DMS53 treated with DMSO at 0.1 percent for 48 hours (cell line): ENCODE measurements around the gene FAM186B.

ENCODE experiments used
- DNase-seq: peaks from one replicate; lab custom pipeline; 2025; ENCODE audit not compliant: unreplicated experiment; lab: John Stamatoyannopoulos, UW

FAM186B gene

DNA sequence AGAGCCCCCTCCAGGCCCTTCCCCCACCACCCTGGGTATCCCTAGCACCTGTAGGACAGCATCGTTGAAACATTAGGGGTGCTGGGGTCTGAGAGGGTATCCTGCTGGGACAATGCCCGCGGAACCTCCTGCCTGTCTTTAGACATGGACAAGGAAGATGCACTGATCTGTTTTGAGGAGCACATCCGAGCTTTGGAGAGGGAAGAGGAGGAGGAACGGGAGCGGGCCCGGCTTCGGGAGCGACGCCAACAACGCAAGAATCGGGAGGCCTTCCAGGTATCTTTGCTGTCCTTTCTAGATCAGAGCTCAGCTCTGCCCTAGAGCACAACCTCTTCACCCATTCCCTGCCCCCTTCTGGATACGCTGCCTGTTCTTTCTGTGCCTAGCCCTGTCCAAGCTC lies 31.1 kb upstream of the FAM186B start:
- DNase-seq: no peak

DNA sequence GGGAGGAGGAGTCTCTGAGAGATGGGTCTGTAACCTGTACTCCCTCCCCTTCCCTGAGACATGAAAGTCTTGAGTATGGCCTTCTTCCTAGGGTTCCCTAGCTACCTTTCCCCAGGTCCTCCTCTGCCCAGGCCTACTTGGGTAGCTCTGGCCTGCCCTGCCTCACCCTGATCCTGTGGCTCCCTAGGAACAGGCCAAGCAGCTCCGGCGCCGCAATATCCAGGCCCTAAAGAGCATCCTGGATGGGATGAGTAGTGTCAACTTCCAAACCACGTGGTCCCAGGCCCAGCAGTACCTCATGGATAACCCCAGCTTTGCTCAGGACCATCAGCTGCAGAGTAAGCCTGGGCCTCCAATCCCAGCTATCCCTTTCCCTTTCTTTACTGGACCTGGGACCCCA lies 30.2 kb upstream of the FAM186B start:
- no peak for DNase-seq

- no peak for DNase-seq
Measured at GRCh38 chr12:49635036-49635435, 29.6 kb upstream of the FAM186B start.

DNA sequence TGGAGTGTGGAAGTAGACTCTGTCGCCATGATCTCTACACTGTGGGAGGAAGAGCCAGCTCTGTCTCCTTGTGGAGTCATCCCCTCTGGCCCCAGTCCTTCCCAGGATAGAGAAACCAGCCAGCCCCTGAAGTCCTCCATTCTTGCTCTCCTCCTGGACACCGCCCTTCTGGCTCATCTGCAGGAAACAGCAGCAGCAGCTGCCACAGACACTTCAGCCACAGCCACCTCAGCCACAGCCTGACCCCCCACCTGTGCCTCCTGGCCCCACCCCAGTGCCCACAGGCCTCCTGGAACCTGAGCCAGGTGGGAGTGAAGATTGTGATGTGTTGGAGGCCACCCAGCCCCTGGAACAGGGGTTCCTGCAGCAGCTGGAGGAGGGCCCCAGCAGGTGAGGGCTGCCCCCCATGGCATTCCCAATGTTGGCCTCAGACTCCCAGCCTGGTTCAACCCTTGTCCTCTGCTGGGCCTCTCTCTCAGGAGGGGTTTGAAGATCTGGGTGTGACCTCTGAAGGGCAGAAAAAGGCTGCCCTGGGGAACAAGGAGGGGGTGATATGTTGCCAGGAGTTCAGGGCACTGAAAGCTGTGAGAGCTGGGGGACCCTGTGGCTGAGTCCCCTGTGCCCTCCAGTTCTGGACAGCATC lies 28.4 kb upstream of the FAM186B start:
- DNase-seq: no peak

DNA sequence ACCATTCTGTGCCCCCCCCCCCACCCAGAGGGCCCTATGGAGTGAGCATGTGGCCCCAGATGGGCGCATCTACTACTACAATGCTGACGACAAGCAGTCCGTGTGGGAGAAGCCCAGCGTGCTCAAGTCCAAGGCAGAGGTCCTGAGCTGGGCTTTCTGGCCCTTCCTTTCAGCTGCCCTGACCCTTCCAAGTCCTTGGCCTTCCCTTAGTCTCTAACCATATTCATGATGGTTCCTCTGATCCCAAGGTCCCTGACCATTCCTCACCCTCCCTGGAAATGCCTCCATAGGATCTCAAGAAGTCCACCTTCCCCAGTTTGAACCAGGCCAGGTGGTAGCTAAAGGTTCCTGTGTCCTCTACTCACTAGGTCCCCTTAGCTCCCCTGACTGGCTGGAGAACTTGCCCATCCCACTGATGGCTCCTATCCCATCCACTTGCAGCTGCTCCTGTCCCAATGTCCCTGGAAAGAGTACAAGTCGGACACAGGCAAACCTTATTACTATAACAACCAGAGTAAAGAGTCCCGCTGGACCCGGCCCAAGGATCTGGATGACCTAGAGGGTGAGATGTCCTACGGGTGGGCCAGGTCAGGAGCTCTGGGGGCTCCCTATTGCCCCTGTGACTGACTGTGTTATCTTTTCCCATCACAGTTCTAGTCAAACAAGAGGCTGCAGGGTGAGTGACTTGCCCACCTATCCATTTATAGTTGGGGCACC lies 27.7 kb upstream of the FAM186B start:
- no peak for DNase-seq

GRCh38 chr12:49632401-49632800 lies 27.0 kb upstream of the FAM186B start:
- DNase-seq: no peak

DNA sequence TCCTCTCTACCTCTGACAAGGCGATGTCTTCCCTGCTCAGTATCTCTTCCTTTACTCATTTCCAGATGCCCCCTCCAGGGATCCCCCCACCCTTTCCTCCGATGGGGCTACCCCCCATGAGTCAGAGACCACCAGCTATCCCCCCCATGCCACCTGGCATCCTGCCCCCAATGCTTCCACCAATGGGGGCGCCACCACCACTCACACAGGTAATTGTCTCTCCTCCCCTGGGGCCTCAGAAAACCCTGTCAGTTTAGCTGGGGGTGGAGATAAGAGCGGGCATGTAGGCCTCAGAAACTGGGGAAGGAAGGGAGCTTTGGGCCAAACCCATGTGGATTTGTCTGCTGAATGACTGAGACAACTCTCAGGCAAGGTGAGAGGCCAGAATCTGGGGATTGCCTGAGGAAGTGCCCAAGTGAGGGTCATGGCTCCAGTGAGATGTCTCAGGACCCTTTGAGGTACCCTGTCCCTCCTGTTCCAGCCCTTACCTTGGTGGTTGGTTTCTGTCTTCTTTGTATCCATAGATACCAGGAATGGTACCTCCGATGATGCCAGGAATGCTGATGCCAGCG lies 26.0 kb upstream of the FAM186B start:
- no peak for DNase-seq

DNA sequence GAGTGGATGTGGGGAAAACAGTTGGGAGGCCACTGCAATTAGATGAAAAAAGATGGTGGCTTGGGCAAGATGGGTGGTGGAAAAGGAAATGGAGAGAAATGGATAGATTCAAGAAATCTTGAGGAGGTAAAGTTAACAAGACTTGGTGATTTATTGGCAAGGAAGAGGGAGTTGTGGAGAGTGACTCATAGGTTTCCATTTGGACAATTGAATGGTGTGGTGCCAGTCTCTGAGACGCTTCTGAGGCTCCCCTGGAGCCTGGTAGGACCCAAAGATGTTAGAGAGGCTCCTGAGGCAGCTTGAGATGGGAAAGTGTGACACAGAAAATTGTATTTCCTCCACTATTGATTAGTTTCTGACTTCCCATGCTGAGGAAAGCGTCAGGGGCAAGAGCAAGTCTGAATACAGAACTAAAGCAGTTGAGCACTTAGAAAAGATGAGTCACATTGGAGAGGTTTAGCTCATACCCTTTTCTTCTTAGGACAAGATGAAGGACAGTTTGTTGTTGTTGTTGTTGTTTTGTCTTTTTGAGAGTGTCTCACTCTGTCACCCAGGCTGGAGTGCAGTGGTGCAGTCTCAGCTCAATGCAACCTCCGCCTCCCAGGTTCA lies 22.4 kb upstream of the FAM186B start:
- DNase-seq: no peak

GRCh38 chr12:49626836-49627235 lies 21.4 kb upstream of the FAM186B start:
- no peak for DNase-seq

DNA sequence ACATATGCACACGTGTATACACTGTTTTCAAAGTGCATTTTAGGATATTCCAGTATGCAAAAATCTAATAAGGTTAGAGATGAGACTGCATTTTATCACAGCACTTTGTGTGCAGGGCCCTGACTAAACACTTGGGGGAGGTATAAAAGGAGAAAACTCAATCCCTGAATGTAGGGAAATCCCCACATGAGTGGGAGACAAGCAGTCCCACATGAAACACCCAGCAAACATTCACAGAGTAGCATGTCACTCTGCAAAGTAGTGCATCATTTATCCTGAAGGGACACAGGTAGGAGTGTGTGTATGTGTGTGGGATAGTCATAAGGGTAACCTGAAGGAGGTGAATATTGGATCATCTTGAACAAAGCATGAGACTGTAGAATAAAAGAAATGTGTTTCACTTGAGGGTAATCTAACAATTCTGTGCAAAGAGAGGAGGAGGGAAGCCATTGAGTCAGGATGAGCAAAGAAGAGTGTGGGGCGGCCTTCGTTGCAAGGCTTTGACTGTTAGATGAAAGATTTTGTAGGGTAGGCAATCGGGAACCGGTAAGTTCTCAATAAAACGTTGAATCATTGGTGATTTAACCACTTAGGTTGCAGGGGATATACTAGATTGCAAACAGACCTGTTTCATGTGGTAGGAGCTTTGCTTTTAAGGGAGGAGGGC lies 20.9 kb upstream of the FAM186B start:
- no peak for DNase-seq

DNA sequence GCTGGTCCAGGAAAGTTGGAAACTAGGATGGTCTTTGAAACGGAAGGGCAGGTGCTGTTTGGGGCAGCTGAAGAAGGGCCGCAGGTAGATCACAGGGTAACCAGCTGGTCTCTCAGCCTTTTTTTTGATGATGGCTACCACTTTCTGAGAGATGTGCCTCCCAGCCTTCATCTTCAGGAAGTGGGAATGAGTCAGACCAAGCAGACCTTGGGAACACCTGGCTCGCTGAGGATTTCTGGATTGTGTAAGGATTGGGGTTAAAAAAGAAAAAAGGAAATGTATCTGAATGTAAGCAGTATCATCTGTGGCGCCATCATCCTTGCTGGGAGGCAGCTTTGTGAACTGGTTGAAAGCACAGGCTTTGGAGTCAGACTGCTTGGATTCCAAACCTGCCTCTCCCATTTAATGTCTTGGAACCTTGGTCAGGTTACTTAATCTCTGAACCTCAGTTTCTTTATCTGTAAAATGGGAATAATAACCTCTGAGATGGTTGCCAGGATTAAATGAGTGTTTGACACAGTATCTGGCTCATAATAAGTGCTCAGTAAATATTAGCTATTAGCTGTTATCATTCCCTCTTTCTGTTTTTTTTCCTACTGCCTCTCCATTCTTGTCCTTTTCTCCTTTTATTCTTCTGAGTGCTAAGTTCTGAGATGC lies 19.6 kb upstream of the FAM186B start:
- peak; percentile 78 for DNase-seq

DNA sequence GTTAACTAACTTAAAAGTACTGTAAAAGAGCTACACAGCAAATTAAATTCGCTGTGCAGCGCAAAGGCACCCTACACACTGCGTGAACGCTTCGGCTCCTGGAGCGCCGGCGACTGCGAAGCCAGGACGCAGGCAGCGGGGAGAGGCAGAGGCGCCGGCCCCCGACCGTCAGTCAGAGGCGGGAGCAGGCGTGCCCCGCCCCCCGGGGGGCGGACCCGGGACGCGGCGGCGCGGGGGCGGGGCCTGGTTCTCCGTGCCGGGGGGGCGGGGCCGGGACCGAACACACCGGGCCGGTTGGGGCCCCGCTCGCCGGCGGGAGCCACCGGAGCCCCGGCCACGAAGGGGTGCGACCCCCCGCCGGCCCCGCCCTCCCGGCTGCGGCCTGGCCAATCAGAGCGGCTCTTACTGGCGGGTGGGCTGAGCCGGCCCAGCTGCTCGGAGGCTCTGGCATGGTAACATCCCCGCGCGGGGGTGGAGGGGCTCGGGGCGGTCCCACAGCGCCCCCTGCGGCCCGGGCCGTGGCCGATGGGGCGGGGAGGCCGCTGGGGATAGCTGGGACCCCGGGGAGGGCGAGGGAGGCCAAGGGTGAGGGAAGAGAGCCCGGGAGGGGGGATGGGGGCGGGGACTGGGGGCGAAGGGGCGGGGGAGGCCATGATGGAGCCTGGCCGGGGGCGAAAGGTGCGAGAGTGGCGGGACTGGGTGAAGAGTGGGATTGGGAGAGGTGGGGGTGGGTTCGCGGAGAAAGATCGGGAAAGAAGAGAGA lies 17.9 kb upstream of the FAM186B start, which contains the start of gene PRPF40B:
Gene PRPF40B (plus strand): TSS at position 420 of the 763 bp plus-strand sequence. CDS start 30 bp downstream, at position 450.
- DNase-seq: peak; percentile 84

DNA sequence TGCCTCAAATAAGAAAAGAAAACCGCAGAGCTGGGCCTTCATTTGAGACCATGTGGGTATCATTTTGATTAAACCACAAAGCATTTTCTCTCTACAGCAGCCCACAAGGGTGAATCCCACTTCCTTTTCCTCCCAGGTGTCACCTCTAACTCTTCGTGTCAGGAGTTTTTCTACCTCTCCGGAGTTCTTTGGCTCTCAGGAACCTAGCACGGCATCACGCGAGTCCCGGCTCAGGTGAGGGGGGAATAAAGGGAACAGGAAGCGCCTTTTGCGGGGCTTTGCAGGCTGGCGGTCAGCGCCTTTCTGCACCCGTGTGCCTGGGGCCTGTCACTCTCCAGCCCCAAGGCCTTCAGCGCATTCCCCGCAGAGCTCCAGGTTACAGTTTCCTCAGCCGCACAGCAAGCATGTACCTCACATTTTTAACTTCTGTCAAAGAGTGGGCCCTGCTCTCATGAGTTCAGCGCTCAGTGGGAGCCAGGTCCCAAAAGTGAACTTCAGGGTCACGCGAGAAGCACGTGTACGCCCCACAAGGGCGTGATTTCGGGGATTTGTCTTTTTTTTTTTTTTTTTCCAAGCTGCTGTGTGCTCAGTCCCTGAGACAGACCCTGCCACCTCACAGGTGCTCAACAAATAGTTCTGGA lies 17.2 kb upstream of the FAM186B start:
- peak; percentile 38 for DNase-seq

- DNase-seq: no peak
Measured at GRCh38 chr12:49621651-49622500, 16.4 kb upstream of the FAM186B start.

- peak; percentile 66 for DNase-seq
Measured at GRCh38 chr12:49619286-49619685, 13.8 kb upstream of the FAM186B start.

DNA sequence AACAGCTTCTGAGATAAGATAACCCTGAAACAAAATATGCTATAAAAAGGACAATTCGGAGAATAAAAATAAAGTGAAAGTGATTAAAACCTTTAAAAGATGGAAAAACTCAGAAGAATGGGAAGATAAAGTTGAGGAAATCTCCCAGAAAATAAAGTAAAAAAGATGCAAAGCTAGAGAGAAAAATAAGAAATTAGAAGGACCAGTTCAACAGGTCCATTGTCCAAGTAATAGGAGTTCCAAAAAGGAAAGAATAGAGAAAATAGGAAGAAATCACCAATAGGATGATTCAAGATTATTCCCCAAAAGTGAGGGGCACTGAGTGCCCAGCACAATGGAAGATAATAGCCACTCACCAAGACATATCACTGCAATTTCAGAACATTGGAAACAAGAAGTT lies 13.1 kb upstream of the FAM186B start:
- no peak for DNase-seq

- no peak for DNase-seq
Measured at GRCh38 chr12:49616533-49617219, 11.2 kb upstream of the FAM186B start.

GRCh38 chr12:49615725-49616124 lies 10.3 kb upstream of the FAM186B start:
- no peak for DNase-seq
